K562 (cell line): ENCODE measurements around the gene ADD2. TPM values are rescaled to one million over a fixed set of nuclear protein-coding genes. Genes with fewer than 3 reads are reported as not detected.

Source experiments
- ATAC-seq: fragments of 200-7000 bp; cut with Tn5 transposase; 3 replicates; pipeline ENCODE4 v1.9.1; 2020; ENCODE audit warnings: moderate library complexity
- BruUV-seq: library from RNA; stranded (reverse); fragments of 400-500 nt; replicated peaks from 2 replicates; lab custom pipeline; 2021; lab: Mats Ljungman, UMichigan
- CTCF ChIA-PET: fragments of 300-600 bp; formaldehyde crosslinking; extraction: SDS; loops from one replicate; lab custom pipeline; 2021; ENCODE audit warnings: low intra/inter-chr PET ratio; lab: Yijun Ruan, JAX
- POLR2A ChIA-PET: fragments of 300-600, 350-650 bp; sonication (Branson Sonifier 250); formaldehyde crosslinking; extraction: SDS; loops from one replicate; lab custom pipeline; 2021; ENCODE audit warnings: antibody characterized with exemption, inconsistent platforms; lab: Yijun Ruan, JAX
- DNase-seq, 4 experiments: peaks; one replicate each; pipeline versions ENCODE4 v3.0.0 to v3.0.0-alpha.2; 2011 to 2018; ENCODE audit warnings: low spot score in 3 of 4, mixed read lengths in 3 of 4; ENCODE audit errors: extremely low read depth in 1 of 4
- FAIRE-seq: peaks from 2 replicates; lab custom pipeline; 2011; peaks lifted over from hg19 to GRCh38; lab: Jason Lieb, UNC
- H2AFZ ChIP-seq: 2 replicates; pipeline ENCODE4 v1.6.0; 2011; ENCODE audit warnings: low read depth, low read length, control low read depth, inconsistent platforms
- H3K27ac ChIP-seq: fragments of 200-600 bp; 3 replicates; pipeline ENCODE4 v1.8.0; 2011; ENCODE audit warnings: low read depth, mild to moderate bottlenecking, control low read depth, inconsistent platforms, low read length, moderate library complexity, mixed read lengths; ENCODE audit errors: extremely low read depth
- H3K27me3 ChIP-seq, 2 experiments: fragments of 300-600 bp in 1 of 2; 2 replicates in 1 of 2; 3 replicates in 1 of 2; pipeline versions ENCODE4 v1.6.0 to v1.8.0; 2011; ENCODE audit warnings: inconsistent platforms in 2 of 2, low read length in 2 of 2, mild to moderate bottlenecking in 1 of 2, mixed read lengths in 1 of 2, moderate library complexity in 1 of 2; ENCODE audit not compliant: control insufficient read depth in 2 of 2, insufficient read depth in 2 of 2
- H3K36me3 ChIP-seq: fragments of 300-600 bp; 3 replicates; pipeline ENCODE4 v1.8.0; 2011; ENCODE audit warnings: mild to moderate bottlenecking, low read length, inconsistent platforms; ENCODE audit not compliant: control insufficient read depth, insufficient read depth
- H3K4me1 ChIP-seq, 2 experiments: fragments of 200-600 bp in 1 of 2; replicated peaks in 1 of 2; 2 replicates in 1 of 2; 3 replicates in 1 of 2; pipeline versions ENCODE4 v1.5.1 to v1.8.0; 2011; ENCODE audit warnings: inconsistent platforms in 2 of 2, low read length in 2 of 2, mild to moderate bottlenecking in 1 of 2, mixed read lengths in 1 of 2, moderate library complexity in 1 of 2; ENCODE audit not compliant: control insufficient read depth in 2 of 2, insufficient read depth in 2 of 2
- H3K4me2 ChIP-seq: 2 replicates; pipeline ENCODE4 v1.6.1; 2011; ENCODE audit warnings: low read length, control low read depth, inconsistent platforms, mixed read lengths; ENCODE audit not compliant: insufficient read depth
- H3K4me3 ChIP-seq: fragments of 200-600 bp; sonication (generic), shearing (Covaris generic); 2 replicates; pipeline ENCODE4 v1.5.1; 2016; ENCODE audit warnings: control low read depth, inconsistent platforms
- H3K79me2 ChIP-seq: fragments of 200-600 bp; 3 replicates; pipeline ENCODE4 v1.8.0; 2011; ENCODE audit warnings: low read length, inconsistent platforms; ENCODE audit not compliant: control insufficient read depth, insufficient read depth
- H3K9ac ChIP-seq, 2 experiments: 2 replicates each; pipeline versions ENCODE4 v1.6.0 to v1.6.1; 2011; ENCODE audit warnings: low read depth in 2 of 2, low read length in 2 of 2, control low read depth in 1 of 2, inconsistent platforms in 1 of 2, mild to moderate bottlenecking in 1 of 2, mixed read lengths in 1 of 2; ENCODE audit not compliant: insufficient read depth in 1 of 2
- H3K9me1 ChIP-seq: one replicate; pipeline ENCODE4 v1.6.0; 2011; ENCODE audit warnings: inconsistent platforms, mild to moderate bottlenecking, low read length, moderate library complexity; ENCODE audit not compliant: control insufficient read depth, insufficient read depth
- H3K9me3 ChIP-seq: replicated peaks from 2 replicates; pipeline ENCODE4 v1.5.1; 2011; ENCODE audit warnings: low read depth, low read length, inconsistent platforms; ENCODE audit not compliant: control insufficient read depth, insufficient read depth
- H4K20me1 ChIP-seq: replicated peaks from 2 replicates; pipeline ENCODE4 v1.6.1; 2011; ENCODE audit warnings: low read length, inconsistent platforms, mixed read lengths; ENCODE audit not compliant: control insufficient read depth, insufficient read depth
- ADNP ChIP-seq: fragments of 200-800 bp; sonication (Bioruptor generic); IDR thresholded peaks from 2 replicates; pipeline ENCODE4 v1.6.1; 2016; ENCODE audit warnings: missing genetic modification characterization, missing compliant biosample characterization
- ATF2 ChIP-seq: sonication (generic); formaldehyde crosslinking; IDR thresholded peaks from 2 replicates; pipeline ENCODE4 v1.8.1; 2022; ENCODE audit warnings: missing genetic modification reagents
- HDAC1 ChIP-seq, 2 experiments: fragments of 450-650 bp; IDR thresholded peaks; 2 replicates each; pipeline ENCODE4 v1.6.1; 2016 to 2017; ENCODE audit warnings: inconsistent platforms in 1 of 2, mild to moderate bottlenecking in 1 of 2, moderate library complexity in 1 of 2
- ILK ChIP-seq: fragments of 450-650 bp; IDR thresholded peaks from 2 replicates; pipeline ENCODE4 v1.6.1; 2016; ENCODE audit warnings: missing genetic modification characterization, low read depth, mild to moderate bottlenecking, missing compliant biosample characterization, moderate library complexity, borderline replicate concordance
- MITF ChIP-seq: IDR thresholded peaks from 2 replicates; pipeline ENCODE4 v1.6.1; 2014; ENCODE audit warnings: antibody characterized with exemption
- MLLT1 ChIP-seq, 2 experiments: fragments of 450-650 bp; IDR thresholded peaks; 2 replicates each; pipeline ENCODE4 v1.6.1; 2016
- PHB2 ChIP-seq: fragments of 450-650 bp; IDR thresholded peaks from 2 replicates; pipeline ENCODE4 v1.6.1; 2017; ENCODE audit warnings: low read depth
- PYGO2 ChIP-seq: fragments of 450-650 bp; IDR thresholded peaks from 2 replicates; pipeline ENCODE4 v1.6.1; 2016; ENCODE audit warnings: mild to moderate bottlenecking, missing genetic modification characterization, moderate library complexity, missing compliant biosample characterization
- RBM34 ChIP-seq: fragments of 200-400 bp; formaldehyde crosslinking; IDR thresholded peaks from 2 replicates; pipeline ENCODE4 v1.6.1; 2018; ENCODE audit warnings: low read length, borderline replicate concordance; ENCODE audit not compliant: insufficient read depth
- SIX5 ChIP-seq, 2 experiments: IDR thresholded peaks; 2 replicates each; pipeline ENCODE4 v1.6.1; 2011; ENCODE audit warnings: low read length in 2 of 2, borderline replicate concordance in 1 of 2, low read depth in 1 of 2, mild to moderate bottlenecking in 1 of 2, moderate library complexity in 1 of 2; ENCODE audit not compliant: insufficient read depth in 1 of 2
- SRSF7 ChIP-seq: fragments of 200-400 bp; formaldehyde crosslinking; optimal IDR thresholded peaks from 2 replicates; pipeline ENCODE3; 2017; ENCODE audit warnings: mild to moderate bottlenecking, low read depth, low read length
- SRSF9 ChIP-seq: fragments of 200-400 bp; formaldehyde crosslinking; IDR thresholded peaks from 2 replicates; pipeline ENCODE4 v1.6.1; 2017; ENCODE audit warnings: low read depth, low read length, borderline replicate concordance
- TAF7 ChIP-seq: fragments of 450-650 bp; IDR thresholded peaks from 2 replicates; pipeline ENCODE4 v1.6.1; 2016; ENCODE audit warnings: missing genetic modification characterization, missing compliant biosample characterization
- ZNF133 ChIP-seq: fragments of 250-450 bp; sonication (Bioruptor Pico); IDR thresholded peaks from 2 replicates; pipeline ENCODE4 v1.4.0; 2020; ENCODE audit warnings: mild to moderate bottlenecking
- ZNF347 ChIP-seq: fragments of 450-650 bp; formaldehyde crosslinking; IDR thresholded peaks from 2 replicates; pipeline ENCODE4 v1.4.0; 2020; ENCODE audit warnings: low read depth, mild to moderate bottlenecking, moderate library complexity
- WGBS: fragments of 100-300 bp; shearing (Covaris generic); methylation state at CpG from one replicate; pipeline ENCODE4 v1.1.6; 2016; ENCODE audit warnings: low coverage, mixed read lengths; ENCODE audit not compliant: insufficient coverage; ENCODE audit errors: missing lambda C conversion rate; 5-methylcytosine and 5-hydroxymethylcytosine counted together
- in situ Hi-C: fragments of 300-500 bp; cut with MboI; formaldehyde crosslinking; loops from 4 replicates; pipeline ENCODE4 v1.15.0; 2018; ENCODE audit warnings: inconsistent platforms, mixed read lengths
- intact Hi-C: fragments of 100-400 bp; cut with micrococcal nuclease; formaldehyde crosslinking; loops from 2 replicates; pipeline ENCODE4 v1.14.2; 2022
- polyA plus RNA-seq, 8 experiments: library from polyadenylated mRNA; depleted of rRNA in 4 of 8; stranded (reverse) in 5 of 8; unstranded in 3 of 8; fragments of >200 nt; fragmentation: Nextera tagmentation in 2 of 8; fragmentation: Illumina TruSeq in 1 of 8; extraction: Ambion mirVana in 2 of 8; extraction: Trizol in 1 of 8; gene quantifications; 2 replicates each; pipeline versions ENCODE4 v1.2.1 to v1.2.3, GENCODE V29; 2011 to 2014; ENCODE audit warnings: inconsistent platforms in 1 of 8, missing spikeins in 1 of 8
- total RNA-seq, 7 experiments: library from RNA; depleted of rRNA in 6 of 7; stranded (reverse); fragments of >200 nt in 6 of 7; fragmentation: Illumina TruSeq in 2 of 7; extraction: Trizol in 2 of 7; gene quantifications; 2 replicates each; pipeline versions ENCODE4 v1.2.1 to v1.2.3, GENCODE V29; 2011 to 2021; ENCODE audit warnings: low replicate concordance in 1 of 7
- TF ChIP-seq, protein P1 (sequence below): fragments of 450-650 bp; formaldehyde crosslinking; IDR thresholded peaks from 2 replicates; pipeline ENCODE4 v1.4.0; 2020; ENCODE audit warnings: mild to moderate bottlenecking

ADD2 gene
- total and polyA plus RNA-seq, 9 of the 15 experiments (the other 6 are each of a cell fraction or from before 2014, with no cell fraction given) = 3.5 to 63.0 (median 36.2) TPM

GRCh38 chr2:70724366-70724765 is 43.6 kb downstream of the ADD2 start (continued):
- no peak for TF ChIP-seq SIX5 (IDR thresholded peaks at IDR 0.05; ENCODE audit: borderline replicate concordance in 1 of 2, insufficient read depth in 1 of 2, low read depth in 1 of 2, low read length in 2 of 2)

DNA sequence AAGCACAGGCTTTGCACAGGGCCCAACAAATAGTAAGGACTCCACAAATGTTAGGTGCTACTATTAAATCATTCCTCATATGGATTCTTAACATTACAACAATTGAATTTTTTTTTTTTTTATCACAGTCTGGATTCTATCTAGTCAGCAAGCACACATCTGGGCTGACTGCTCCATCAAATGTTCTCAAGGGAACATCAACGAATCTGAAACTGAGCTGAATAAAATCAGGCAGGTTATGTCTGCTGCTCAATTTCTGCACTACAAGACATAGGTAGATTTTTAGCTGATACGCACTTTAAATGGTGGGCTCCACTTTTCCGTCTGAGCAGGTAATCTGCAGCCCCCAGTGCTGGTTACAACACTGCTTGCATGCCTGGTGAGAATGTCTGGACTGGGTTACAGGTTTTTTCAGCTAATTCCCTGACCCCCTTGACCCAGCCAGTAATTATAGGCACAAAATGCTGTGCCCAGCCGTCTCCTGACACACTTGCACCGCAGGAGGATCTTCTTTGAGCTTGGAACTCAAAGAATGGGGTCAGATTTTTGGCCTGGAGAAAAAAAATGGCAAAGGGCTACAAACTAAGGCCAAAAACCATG is 44.6 kb downstream of the ADD2 start:
- intact Hi-C loops (no loop called here), in situ Hi-C loops (no loop called here)
- Histone ChIP-seq H3K9me1 (no peaks in the 10 kb centered on the region), H3K27ac (no peak overlapping the region), H3K4me1 (peaks cover 20 to 22% of the 10 kb centered on the region in 2 experiments; a peak in 3 of 5 replicates), H3K9ac (no peak overlapping the region), H2AFZ (no peak overlapping the region), H3K79me2 (no peaks in the 10 kb centered on the region), H3K36me3 (no peaks in the 10 kb centered on the region), H4K20me1 (no peaks in the 10 kb centered on the region), H3K4me2 (no peak overlapping the region), H3K9me3 (no peaks in the 10 kb centered on the region), H3K27me3 (no peaks in the 10 kb centered on the region), H3K4me3 (no peak overlapping the region)
- DNase-seq (no peak), ATAC-seq (no peak), FAIRE-seq (no peak)
- ChIA-PET POLR2A (interaction anchor here (1.1 kb wide), 1 partner anchor 12 kb away, joined by 3 read pairs; no protein-coding TSS in a partner anchor), CTCF (interaction anchor here (0.7 kb wide), 1 partner anchor 410 kb away, joined by 3 read pairs; no protein-coding TSS in a partner anchor)
- no TSS peak for BruUV-seq
- 77% methylated on average over 5 of the region's 5 CpGs for WGBS
- no peak for TF ChIP-seq MITF
- no peak for TF ChIP-seq RBM34
- TF ChIP-seq, protein P1, sequence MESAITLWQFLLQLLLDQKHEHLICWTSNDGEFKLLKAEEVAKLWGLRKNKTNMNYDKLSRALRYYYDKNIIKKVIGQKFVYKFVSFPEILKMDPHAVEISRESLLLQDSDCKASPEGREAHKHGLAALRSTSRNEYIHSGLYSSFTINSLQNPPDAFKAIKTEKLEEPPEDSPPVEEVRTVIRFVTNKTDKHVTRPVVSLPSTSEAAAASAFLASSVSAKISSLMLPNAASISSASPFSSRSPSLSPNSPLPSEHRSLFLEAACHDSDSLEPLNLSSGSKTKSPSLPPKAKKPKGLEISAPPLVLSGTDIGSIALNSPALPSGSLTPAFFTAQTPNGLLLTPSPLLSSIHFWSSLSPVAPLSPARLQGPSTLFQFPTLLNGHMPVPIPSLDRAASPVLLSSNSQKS (CRISPR knock-in tag) = no peak
- no peak for TF ChIP-seq ADNP
- TF ChIP-seq ATF2 (CRISPR knock-in tag) = no peak
- no peak for TF ChIP-seq SRSF7
- TF ChIP-seq ZNF133 = no peak
- TF ChIP-seq TAF7 (tag) = no peak
- no peak for TF ChIP-seq HDAC1 (IDR thresholded peaks at IDR 0.05)
- TF ChIP-seq SRSF9 = no peak
- no peak for TF ChIP-seq MLLT1 (IDR thresholded peaks at IDR 0.05)
- no peak for TF ChIP-seq ZNF347 (CRISPR knock-in tag)
- no peak for TF ChIP-seq PHB2
- no peak for TF ChIP-seq PYGO2 (tag)
- no peak for TF ChIP-seq ILK (tag)
